HepG2 (cell line): ENCODE data around the gene RBP3. TPM values are rescaled to one million over a fixed set of nuclear protein-coding genes. Genes with fewer than 3 reads are reported as not detected.

Experiments
- ATAC-seq: fragments of 200-7000 bp; cut with Tn5 transposase; 3 replicates; pipeline ENCODE4 v1.9.1; 2020; ENCODE audit warnings: mild to moderate bottlenecking, moderate library complexity
- BruUV-seq: library from RNA; stranded (reverse); fragments of 400-500 nt; replicated peaks from 2 replicates; lab custom pipeline; 2021; lab: Mats Ljungman, UMichigan
- CTCF ChIA-PET: fragments of 300-600 bp; formaldehyde crosslinking; extraction: SDS; loops from one replicate; lab custom pipeline; 2021; ENCODE audit warnings: low total read pairs, inconsistent platforms, low intra/inter-chr PET ratio; lab: Yijun Ruan, JAX
- POLR2A ChIA-PET: fragments of 350-600 bp; sonication (Branson Sonifier 250); formaldehyde crosslinking; loops from one replicate; lab custom pipeline; 2020; ENCODE audit warnings: antibody characterized with exemption, inconsistent platforms; lab: Yijun Ruan, JAX
- DNase-seq: peaks from one replicate; pipeline ENCODE4 v3.0.0-alpha.2; 2015; ENCODE audit warnings: low spot score
- FAIRE-seq: peaks from 3 replicates; lab custom pipeline; 2011; peaks lifted over from hg19 to GRCh38; lab: Jason Lieb, UNC
- H2AFZ ChIP-seq: one replicate; pipeline ENCODE4 v1.6.1; 2011; ENCODE audit warnings: low read length, inconsistent platforms
- H3K27ac ChIP-seq: fragments of 300-600 bp; 3 replicates; pipeline ENCODE4 v1.8.0; 2011; ENCODE audit warnings: mixed run types, mild to moderate bottlenecking, mixed read lengths, low read length, inconsistent platforms; ENCODE audit not compliant: insufficient read depth; ENCODE audit errors: extremely low read length
- H3K27me3 ChIP-seq, 2 experiments: fragments of 200-600 bp in 1 of 2; 2 replicates in 1 of 2; 3 replicates in 1 of 2; pipeline versions ENCODE4 v1.6.0 to v1.8.0; 2011; ENCODE audit warnings: low read length in 2 of 2, mild to moderate bottlenecking in 2 of 2, moderate library complexity in 2 of 2, inconsistent platforms in 1 of 2; ENCODE audit not compliant: insufficient read depth in 2 of 2, control insufficient read depth in 1 of 2
- H3K36me3 ChIP-seq, 2 experiments: fragments of 200-600 bp in 1 of 2; replicated peaks in 1 of 2; 2 replicates in 1 of 2; 3 replicates in 1 of 2; pipeline versions ENCODE4 v1.5.1 to v1.8.0; 2011; ENCODE audit warnings: low read length in 2 of 2, inconsistent platforms in 1 of 2; ENCODE audit not compliant: insufficient read depth in 2 of 2, control insufficient read depth in 1 of 2
- H3K4me1 ChIP-seq: 2 replicates; pipeline ENCODE4 v1.5.1; 2012; ENCODE audit warnings: low read length, inconsistent platforms; ENCODE audit not compliant: insufficient read depth
- H3K4me2 ChIP-seq: 2 replicates; pipeline ENCODE4 v1.6.0; 2011; ENCODE audit warnings: low read depth, low read length, inconsistent platforms
- H3K4me3 ChIP-seq, 3 experiments: fragments of 200-600 bp in 1 of 3; sonication (generic), shearing (Covaris generic) in 1 of 3; replicated peaks in 1 of 3; 2 replicates each; pipeline ENCODE4 v1.5.1; 2011 to 2016; ENCODE audit warnings: low read length in 3 of 3, inconsistent platforms in 2 of 3, low read depth in 2 of 3, mild to moderate bottlenecking in 2 of 3, control low read depth in 1 of 3, mixed read lengths in 1 of 3; ENCODE audit not compliant: insufficient read depth in 1 of 3
- H3K79me2 ChIP-seq: one replicate; pipeline ENCODE4 v1.6.1; 2011; ENCODE audit warnings: low read length, inconsistent platforms; ENCODE audit not compliant: insufficient read depth
- H3K9ac ChIP-seq: 2 replicates; pipeline ENCODE4 v1.6.0; 2011; ENCODE audit warnings: mild to moderate bottlenecking, low read depth, low read length, inconsistent platforms; ENCODE audit not compliant: insufficient read depth
- H3K9me3 ChIP-seq: 2 replicates; pipeline ENCODE4 v1.5.1; 2012; ENCODE audit warnings: mild to moderate bottlenecking, low read length
- H4K20me1 ChIP-seq: 2 replicates; pipeline ENCODE4 v1.6.0; 2011; ENCODE audit warnings: inconsistent platforms, mild to moderate bottlenecking, low read length, moderate library complexity; ENCODE audit not compliant: insufficient read depth
- ZNF782 ChIP-seq: sonication (generic); formaldehyde crosslinking; IDR thresholded peaks from 2 replicates; pipeline ENCODE4 v1.4.0; 2020; ENCODE audit warnings: missing genetic modification reagents, mild to moderate bottlenecking, borderline replicate concordance
- WGBS: methylation state at CpG from one replicate; pipeline ENCODE4 v1.1.6; 2017; ENCODE audit warnings: low lambda C conversion rate; 5-methylcytosine and 5-hydroxymethylcytosine counted together
- in situ Hi-C: cut with HindIII; loops from 2 replicates; pipeline ENCODE4 v1.10.0; 2017; ENCODE audit warnings: low pct_unique_long_range_greater_than_20kb; ENCODE audit not compliant: extremely low pct_ligation_motif_present
- intact Hi-C: fragments of 100-400 bp; cut with micrococcal nuclease; formaldehyde crosslinking; loops from one replicate; pipeline ENCODE4 v1.10.0; 2022; ENCODE audit not compliant: unreplicated experiment
- polyA plus RNA-seq, 8 experiments: library from polyadenylated mRNA; depleted of rRNA in 3 of 8; stranded (reverse) in 7 of 8; unstranded in 1 of 8; fragments of >200 nt; fragmentation: Illumina TruSeq in 4 of 8; extraction: Trizol in 4 of 8; gene quantifications; 2 replicates each; pipeline versions ENCODE4 v1.2.1 to v1.2.3, GENCODE V29; 2011 to 2016; ENCODE audit warnings: low read depth in 4 of 8, missing spikeins in 1 of 8, mixed read lengths in 1 of 8; ENCODE audit not compliant: insufficient read depth in 1 of 8
- total RNA-seq, 5 experiments: library from RNA; depleted of rRNA; stranded (reverse); fragments of >200 nt; fragmentation: Illumina TruSeq; extraction: Trizol; gene quantifications; 2 replicates each; pipeline ENCODE4 v1.2.3, GENCODE V29; 2016; ENCODE audit warnings: low read depth in 1 of 5
- TF ChIP-seq, protein P1 (sequence below): sonication (generic); formaldehyde crosslinking; IDR thresholded peaks from 2 replicates; pipeline ENCODE4 v1.4.0; 2020; ENCODE audit warnings: missing genetic modification reagents, borderline replicate concordance
- TF ChIP-seq, protein P2 (sequence below): IDR thresholded peaks from 2 replicates; pipeline ENCODE4 v1.6.1; 2012; ENCODE audit warnings: low read length, improper control_type of control experiment

The RBP3 gene
- total and polyA plus RNA-seq, 2 of the 13 experiments (the other 11 are each of a cell fraction or from before 2014, with no cell fraction given), result not detected

DNA sequence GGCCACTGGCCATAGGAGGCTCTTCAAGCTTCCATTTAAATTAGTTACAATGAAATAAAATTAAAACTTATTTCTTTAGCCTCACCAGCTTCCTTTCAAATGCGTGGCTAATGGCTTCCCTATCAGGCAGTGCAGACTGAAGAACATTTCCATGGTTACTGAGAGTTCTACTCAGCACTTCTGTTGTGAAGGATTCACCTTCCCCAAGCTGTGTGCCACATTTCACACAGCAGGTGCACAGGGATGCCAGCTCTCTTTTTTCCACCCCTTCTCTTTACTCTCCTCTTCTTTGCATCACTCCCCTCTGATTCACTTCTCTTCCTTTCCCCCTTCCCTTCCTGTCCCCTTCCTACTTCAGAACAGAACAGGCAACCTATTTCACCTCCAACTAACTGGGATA, 25.1 kb upstream of the RBP3 start:
- DNase-seq (no peak), ATAC-seq (no peak), FAIRE-seq (no peak)
- Histone ChIP-seq H3K27ac (no peak overlapping the region), H3K27me3 (peaks cover 0 to 8% of the 10 kb centered on the region in 2 experiments; a peak in 3 of 5 replicates), H3K4me1 (no peaks in the 10 kb centered on the region), H4K20me1 (no peaks in the 10 kb centered on the region), H3K36me3 (no peaks in the 10 kb centered on the region), H3K9me3 (no peaks in the 10 kb centered on the region), H3K4me2 (no peak overlapping the region), H2AFZ (no peak overlapping the region), H3K9ac (no peak overlapping the region), H3K79me2 (no peaks in the 10 kb centered on the region), H3K4me3 (no peak overlapping the region)
- TF ChIP-seq, protein P1, sequence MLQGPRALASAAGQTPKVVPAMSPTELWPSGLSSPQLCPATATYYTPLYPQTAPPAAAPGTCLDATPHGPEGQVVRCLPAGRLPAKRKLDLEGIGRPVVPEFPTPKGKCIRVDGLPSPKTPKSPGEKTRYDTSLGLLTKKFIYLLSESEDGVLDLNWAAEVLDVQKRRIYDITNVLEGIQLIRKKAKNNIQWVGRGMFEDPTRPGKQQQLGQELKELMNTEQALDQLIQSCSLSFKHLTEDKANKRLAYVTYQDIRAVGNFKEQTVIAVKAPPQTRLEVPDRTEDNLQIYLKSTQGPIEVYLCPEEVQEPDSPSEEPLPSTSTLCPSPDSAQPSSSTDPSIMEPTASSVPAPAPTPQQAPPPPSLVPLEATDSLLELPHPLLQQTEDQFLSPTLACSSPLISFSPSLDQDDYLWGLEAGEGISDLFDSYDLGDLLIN (CRISPR knock-in tag), result no peak
- TF ChIP-seq, protein P2, sequence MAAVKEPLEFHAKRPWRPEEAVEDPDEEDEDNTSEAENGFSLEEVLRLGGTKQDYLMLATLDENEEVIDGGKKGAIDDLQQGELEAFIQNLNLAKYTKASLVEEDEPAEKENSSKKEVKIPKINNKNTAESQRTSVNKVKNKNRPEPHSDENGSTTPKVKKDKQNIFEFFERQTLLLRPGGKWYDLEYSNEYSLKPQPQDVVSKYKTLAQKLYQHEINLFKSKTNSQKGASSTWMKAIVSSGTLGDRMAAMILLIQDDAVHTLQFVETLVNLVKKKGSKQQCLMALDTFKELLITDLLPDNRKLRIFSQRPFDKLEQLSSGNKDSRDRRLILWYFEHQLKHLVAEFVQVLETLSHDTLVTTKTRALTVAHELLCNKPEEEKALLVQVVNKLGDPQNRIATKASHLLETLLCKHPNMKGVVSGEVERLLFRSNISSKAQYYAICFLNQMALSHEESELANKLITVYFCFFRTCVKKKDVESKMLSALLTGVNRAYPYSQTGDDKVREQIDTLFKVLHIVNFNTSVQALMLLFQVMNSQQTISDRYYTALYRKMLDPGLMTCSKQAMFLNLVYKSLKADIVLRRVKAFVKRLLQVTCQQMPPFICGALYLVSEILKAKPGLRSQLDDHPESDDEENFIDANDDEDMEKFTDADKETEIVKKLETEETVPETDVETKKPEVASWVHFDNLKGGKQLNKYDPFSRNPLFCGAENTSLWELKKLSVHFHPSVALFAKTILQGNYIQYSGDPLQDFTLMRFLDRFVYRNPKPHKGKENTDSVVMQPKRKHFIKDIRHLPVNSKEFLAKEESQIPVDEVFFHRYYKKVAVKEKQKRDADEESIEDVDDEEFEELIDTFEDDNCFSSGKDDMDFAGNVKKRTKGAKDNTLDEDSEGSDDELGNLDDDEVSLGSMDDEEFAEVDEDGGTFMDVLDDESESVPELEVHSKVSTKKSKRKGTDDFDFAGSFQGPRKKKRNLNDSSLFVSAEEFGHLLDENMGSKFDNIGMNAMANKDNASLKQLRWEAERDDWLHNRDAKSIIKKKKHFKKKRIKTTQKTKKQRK, result no peak
- TF ChIP-seq ZNF782, result no peak
- intact Hi-C loops (no loop called here), in situ Hi-C loops (no loop called here)
- no TSS peak for BruUV-seq
- CTCF ChIA-PET, result no interaction called here
- POLR2A ChIA-PET, result no interaction called here
- 0% methylated on average over 1 of the region's 1 CpG for whole genome bisulfite sequencing
